ENCODE data around the gene FAM78B.

FAM78B gene

GRCh38 chr1:166063701-166064100 is 103.1 kb downstream of the FAM78B start:
- no peak for DNase-seq

GRCh38 chr1:166062421-166063070 is 104.3 kb downstream of the FAM78B start:
- no peak for DNase-seq

- DNase-seq: no peak
Observed at GRCh38 chr1:166057650-166058049, 109.2 kb downstream of the FAM78B start.

- no peak for DNase-seq
Observed at GRCh38 chr1:166053395-166053794, 113.4 kb downstream of the FAM78B start.

GRCh38 chr1:166040202-166040997 is 126.4 kb downstream of the FAM78B start:
- DNase-seq: no peak

GRCh38 chr1:166039436-166040201 is 127.2 kb downstream of the FAM78B start:
- DNase-seq: no peak

- DNase-seq: no peak
Observed at GRCh38 chr1:166036092-166036491, 130.7 kb downstream of the FAM78B start.

GRCh38 chr1:166032572-166033371 is 134.0 kb downstream of the FAM78B start:
- no peak for DNase-seq

GRCh38 chr1:166031932-166032571 is 134.7 kb downstream of the FAM78B start:
- DNase-seq: no peak

- DNase-seq: no peak
Observed at GRCh38 chr1:166029196-166029945, 137.4 kb downstream of the FAM78B start.

- DNase-seq: no peak
Observed at GRCh38 chr1:166026555-166026954, 140.2 kb downstream of the FAM78B start.

GRCh38 chr1:166026143-166026542 is 140.7 kb downstream of the FAM78B start:
- DNase-seq: no peak

GRCh38 chr1:166020210-166020609 is 146.6 kb downstream of the FAM78B start:
- no peak for DNase-seq
